ENCODE measurements around the gene POFUT2.

The POFUT2 gene

DNA sequence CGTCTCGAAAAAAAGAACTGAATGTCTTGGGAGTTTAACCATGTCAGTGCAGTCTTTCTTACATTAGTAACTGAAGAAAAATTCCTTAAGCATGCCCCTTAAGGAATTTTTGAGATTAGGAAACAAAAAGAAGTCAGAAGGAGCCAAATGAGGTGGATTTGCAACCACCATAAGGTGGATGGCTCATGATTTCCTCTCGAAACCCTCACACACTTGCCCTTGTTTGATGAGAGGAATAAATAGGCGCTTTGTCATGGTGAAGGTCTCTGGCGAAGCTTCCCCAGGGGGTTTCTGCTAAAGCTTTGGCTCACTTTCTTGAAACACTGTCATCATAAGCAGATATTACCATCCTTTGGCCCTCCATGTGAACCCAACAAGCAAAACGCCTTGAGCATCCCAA, 68.2 kb downstream of the POFUT2 start:
- no peak for DNase-seq

GRCh38 chr21:45217010-45217409, 70.7 kb downstream of the POFUT2 start:
- DNase-seq = no peak

GRCh38 chr21:45215213-45215612, 72.5 kb downstream of the POFUT2 start:
- no peak for DNase-seq

Data from activated CD4-positive, alpha-beta T cell treated with anti-CD3 and anti-CD28 coated beads for 1 hour (primary cell).